HEK293 (cell line): ENCODE results near the gene ALG5.

Source experiments
- KLF17 ChIP-seq: fragments of 450-650 bp; formaldehyde crosslinking; IDR thresholded peaks from 2 replicates; pipeline ENCODE4 v1.5.1; 2016; ENCODE audit warnings: missing biosample characterization, missing genetic modification characterization
- ZNF157 ChIP-seq: fragments of 450-650 bp; formaldehyde crosslinking; IDR thresholded peaks from 2 replicates; pipeline ENCODE4 v1.5.1; 2016; ENCODE audit warnings: missing biosample characterization, missing genetic modification characterization
- ZNF404 ChIP-seq: fragments of 450-650 bp; formaldehyde crosslinking; IDR thresholded peaks from 2 replicates; pipeline ENCODE4 v1.5.1; 2017; ENCODE audit warnings: missing biosample characterization, missing genetic modification characterization

ALG5 gene

DNA sequence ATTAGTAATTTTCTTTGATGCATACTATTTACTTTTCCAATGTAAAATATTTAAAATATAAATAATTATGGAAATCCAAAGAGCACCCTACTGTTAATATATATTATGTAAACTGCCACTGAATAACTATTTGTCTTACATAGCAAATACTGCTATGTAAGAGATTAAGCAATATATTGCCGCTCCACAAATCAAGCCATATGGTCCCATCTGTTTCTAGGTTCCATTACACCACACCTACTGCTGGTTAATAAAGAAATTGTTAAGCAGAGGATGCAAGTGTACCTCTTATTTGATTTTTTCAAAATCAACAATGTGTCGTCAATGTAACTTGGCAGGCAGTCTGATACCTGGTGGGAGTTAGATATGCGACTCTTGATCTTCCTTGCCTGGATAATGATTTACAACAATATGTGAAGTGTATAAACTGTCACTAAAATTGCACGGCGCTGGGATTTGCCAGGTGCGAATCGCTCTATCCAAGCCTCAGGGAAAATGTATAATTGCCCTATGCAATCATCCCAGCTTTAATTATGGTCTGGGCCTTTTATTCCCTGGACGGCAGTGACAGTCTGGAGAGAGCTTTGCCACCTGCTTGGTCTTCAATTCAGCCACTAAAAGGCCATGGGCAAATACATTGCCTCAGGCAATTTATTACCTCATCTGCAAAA, 95.1 kb downstream of the ALG5 start (continued):
- TF ChIP-seq ZNF404 (tag by site-specific recombination) (no peak), KLF17 (no peak), ZNF157 (tag by site-specific recombination) (no peak)
